ENCODE data around the gene POLD2. TPM values are rescaled to one million over a fixed set of nuclear protein-coding genes. Genes with fewer than 3 reads are reported as not detected.
"Not testable (repeated sequence)": the region's sequence is repeated elsewhere in the genome, so short reads cannot be mapped to it uniquely, and the experiment has no call there.

POLD2 gene
- total RNA-seq, 1 donor from 2014 or later = 215 TPM

GRCh38 chr7:44141221-44141850 lies 18.0 kb upstream of the POLD2 start, which contains the start of gene MYL7:
Gene MYL7, minus strand, starts transcription at chr7:44141332. Its CDS starts 27 bp downstream, at chr7:44141305.
- Mint-ChIP-seq H3K4me3 (ENCODE audit: low read depth) (no peak within 1 kb of the TSS), H3K27ac (no peak within 1 kb of the TSS), H3K4me1 (ENCODE audit: low read depth) (no peaks in the 10 kb centered on the region), H3K36me3 (ENCODE audit: low read depth) (no peaks in the 10 kb centered on the region), H3K9me3 (no peaks in the 10 kb centered on the region), H3K27me3 (ENCODE audit: low read depth) (peaks cover 12% of the 10 kb centered on the region)
- intact Hi-C loops (cut with micrococcal nuclease) = no loop called here
- DNase-seq (ENCODE audit: low spot score) = no peak

DNA sequence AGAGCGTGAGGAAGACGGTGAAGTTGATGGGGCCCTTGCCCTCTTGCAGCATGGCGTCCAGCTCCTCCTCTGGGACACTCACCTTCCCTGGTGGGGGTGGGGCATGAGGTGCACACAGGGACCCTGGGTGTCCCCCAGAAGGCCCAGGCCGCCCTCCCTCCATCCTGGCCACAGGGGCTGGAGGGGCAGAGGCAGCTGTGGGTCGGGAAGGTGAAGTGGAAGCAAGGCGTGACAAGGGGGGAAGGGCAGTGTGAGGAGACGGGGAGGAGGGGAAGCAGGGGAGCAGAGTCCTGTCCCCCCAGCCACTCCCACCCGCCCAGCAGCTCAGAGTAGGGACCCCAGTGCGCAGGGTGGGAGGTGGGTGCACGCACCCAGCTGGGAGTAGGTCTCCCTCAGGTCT lies 17.0 kb upstream of the POLD2 start:
- Mint-ChIP-seq H3K4me3 (ENCODE audit: low read depth) (no peak overlapping the region), H3K36me3 (ENCODE audit: low read depth) (no peaks in the 10 kb centered on the region), H3K9me3 (no peaks in the 10 kb centered on the region), H3K27me3 (ENCODE audit: low read depth) (peaks cover 12% of the 10 kb centered on the region), H3K27ac (no peak overlapping the region), H3K4me1 (ENCODE audit: low read depth) (no peaks in the 10 kb centered on the region)
- intact Hi-C loops (cut with micrococcal nuclease) = no loop called here
- no peak for DNase-seq (ENCODE audit: low spot score)

DNA sequence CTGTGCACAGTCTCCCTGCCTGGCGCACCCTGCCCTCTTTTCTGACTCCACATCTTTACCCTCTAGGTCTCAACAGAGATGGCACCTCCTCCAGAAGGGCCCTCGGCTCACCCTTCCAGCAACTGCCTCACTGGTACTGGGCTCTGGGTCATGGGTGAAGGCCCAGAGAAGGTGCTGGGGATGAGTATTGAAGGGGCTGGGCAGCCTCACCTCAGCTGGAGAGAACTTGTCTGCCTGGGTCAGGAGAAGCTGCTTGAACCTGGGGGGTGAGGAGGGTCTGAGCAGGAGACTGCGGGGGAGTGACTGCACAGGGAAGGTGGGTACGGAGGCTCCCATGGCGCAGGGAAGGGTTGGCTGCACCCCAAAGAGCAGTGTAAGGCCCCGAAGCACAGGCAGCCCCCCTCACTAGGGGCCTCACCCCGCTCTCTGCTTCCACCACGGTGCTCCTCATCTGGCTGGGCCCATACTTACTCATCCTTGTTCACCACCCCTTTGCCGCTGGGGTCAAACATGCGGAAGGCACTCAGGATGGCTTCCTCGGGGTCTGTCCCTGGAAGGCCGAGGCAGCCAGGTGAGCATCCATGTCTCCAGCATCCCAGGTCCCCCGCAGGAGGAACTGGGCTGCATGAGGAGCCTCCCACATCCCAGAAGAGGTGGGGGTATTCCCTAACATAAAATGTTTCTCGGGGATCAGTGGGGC lies 16.1 kb upstream of the POLD2 start:
- no peak for DNase-seq (ENCODE audit: low spot score)
- Mint-ChIP-seq H3K4me3 (ENCODE audit: low read depth) (no peak overlapping the region), H3K4me1 (ENCODE audit: low read depth) (no peaks in the 10 kb centered on the region), H3K9me3 (no peaks in the 10 kb centered on the region), H3K27ac (no peak overlapping the region), H3K27me3 (ENCODE audit: low read depth) (peaks cover 9% of the 10 kb centered on the region), H3K36me3 (ENCODE audit: low read depth) (no peaks in the 10 kb centered on the region)
- intact Hi-C loops (cut with micrococcal nuclease) = no loop called here

DNA sequence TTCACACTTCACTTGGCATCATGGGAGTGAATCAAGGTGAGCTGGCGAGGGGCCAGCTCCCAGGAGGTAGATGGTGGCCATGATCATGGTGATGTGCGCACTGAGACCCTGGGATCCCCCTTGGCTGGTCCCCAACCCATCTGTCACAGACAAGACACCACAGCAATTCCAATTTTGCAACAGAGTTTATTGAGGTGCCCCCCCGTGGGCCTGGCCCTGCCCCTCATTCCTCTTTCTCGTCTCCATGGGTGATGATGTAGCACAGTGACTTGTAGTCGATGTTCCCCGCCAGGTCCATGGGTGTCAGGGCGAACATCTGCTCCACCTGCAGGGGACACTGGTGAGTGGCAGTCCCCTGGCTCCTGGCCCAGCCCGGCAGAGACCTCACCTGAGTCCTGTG lies 15.3 kb upstream of the POLD2 start:
- peaks cover 9% of the 10 kb centered on the region for H3K27me3 Mint-ChIP-seq (ENCODE audit: low read depth)
- H3K4me3 Mint-ChIP-seq (ENCODE audit: low read depth) = no peak overlapping the region
- H3K27ac Mint-ChIP-seq = no peak overlapping the region
- no peaks in the 10 kb centered on the region for H3K4me1 Mint-ChIP-seq (ENCODE audit: low read depth)
- H3K36me3 Mint-ChIP-seq (ENCODE audit: low read depth) = no peaks in the 10 kb centered on the region
- DNase-seq (ENCODE audit: low spot score) = no peak
- intact Hi-C loops (cut with micrococcal nuclease) = no loop called here
- no peaks in the 10 kb centered on the region for H3K9me3 Mint-ChIP-seq

GRCh38 chr7:44136731-44137130 lies 13.4 kb upstream of the POLD2 start:
- no peaks in the 10 kb centered on the region for H3K9me3 Mint-ChIP-seq
- no peaks in the 10 kb centered on the region for H3K36me3 Mint-ChIP-seq (ENCODE audit: low read depth)
- no peaks in the 10 kb centered on the region for H3K4me1 Mint-ChIP-seq (ENCODE audit: low read depth)
- intact Hi-C loops (cut with micrococcal nuclease) = no loop called here
- peaks cover 7% of the 10 kb centered on the region for H3K27me3 Mint-ChIP-seq (ENCODE audit: low read depth)
- H3K27ac Mint-ChIP-seq = no peak overlapping the region
- DNase-seq (ENCODE audit: low spot score) = no peak
- H3K4me3 Mint-ChIP-seq (ENCODE audit: low read depth) = no peak overlapping the region

- no peaks in the 10 kb centered on the region for H3K9me3 Mint-ChIP-seq
- H3K27me3 Mint-ChIP-seq (ENCODE audit: low read depth) = peaks cover 7% of the 10 kb centered on the region
- H3K27ac Mint-ChIP-seq = no peak overlapping the region
- H3K4me3 Mint-ChIP-seq (ENCODE audit: low read depth) = no peak overlapping the region
- intact Hi-C loops (cut with micrococcal nuclease) = no loop called here
- H3K36me3 Mint-ChIP-seq (ENCODE audit: low read depth) = no peaks in the 10 kb centered on the region
- H3K4me1 Mint-ChIP-seq (ENCODE audit: low read depth) = peaks cover 2% of the 10 kb centered on the region
- DNase-seq (ENCODE audit: low spot score) = no peak
Measured at GRCh38 chr7:44134943-44135628, 11.7 kb upstream of the POLD2 start.

GRCh38 chr7:44133295-44133694 lies 9.9 kb upstream of the POLD2 start:
- intact Hi-C loops (cut with micrococcal nuclease) = no loop called here
- Mint-ChIP-seq H3K36me3 (ENCODE audit: low read depth) (no peaks in the 10 kb centered on the region), H3K4me3 (ENCODE audit: low read depth) (no peak overlapping the region), H3K9me3 (no peaks in the 10 kb centered on the region), H3K4me1 (ENCODE audit: low read depth) (peaks cover 2% of the 10 kb centered on the region), H3K27me3 (ENCODE audit: low read depth) (peaks cover 7% of the 10 kb centered on the region), H3K27ac (no peak overlapping the region)
- DNase-seq (ENCODE audit: low spot score) = no peak

DNA sequence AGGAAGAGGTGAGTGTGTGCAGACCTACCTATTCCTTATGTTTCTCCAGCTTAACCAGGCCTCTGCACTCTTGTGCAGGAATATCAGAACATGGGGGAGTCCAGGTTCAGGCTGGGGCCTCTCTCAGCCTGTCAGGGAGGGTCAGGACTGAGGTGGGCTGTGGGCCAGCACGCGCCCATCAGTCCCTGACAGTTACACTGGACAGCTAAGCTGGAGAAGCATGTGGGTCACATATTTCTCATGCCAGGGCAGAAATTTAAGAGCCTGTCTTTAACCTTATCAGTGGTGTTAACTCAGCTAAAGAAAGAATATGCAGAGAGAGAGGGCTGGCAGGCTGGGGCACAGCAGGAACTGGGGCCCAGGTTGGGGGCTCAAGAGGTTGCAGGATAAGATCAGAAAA lies 8.7 kb upstream of the POLD2 start:
- H3K36me3 Mint-ChIP-seq (ENCODE audit: low read depth) = no peaks in the 10 kb centered on the region
- peaks cover 9% of the 10 kb centered on the region for H3K27me3 Mint-ChIP-seq (ENCODE audit: low read depth)
- intact Hi-C loops (cut with micrococcal nuclease) = no loop called here
- peaks cover 2% of the 10 kb centered on the region for H3K4me1 Mint-ChIP-seq (ENCODE audit: low read depth)
- peaks cover 6% of the 10 kb centered on the region for H3K9me3 Mint-ChIP-seq
- H3K4me3 Mint-ChIP-seq (ENCODE audit: low read depth) = no peak overlapping the region
- no peak overlapping the region for H3K27ac Mint-ChIP-seq
- DNase-seq (ENCODE audit: low spot score) = no peak

DNA sequence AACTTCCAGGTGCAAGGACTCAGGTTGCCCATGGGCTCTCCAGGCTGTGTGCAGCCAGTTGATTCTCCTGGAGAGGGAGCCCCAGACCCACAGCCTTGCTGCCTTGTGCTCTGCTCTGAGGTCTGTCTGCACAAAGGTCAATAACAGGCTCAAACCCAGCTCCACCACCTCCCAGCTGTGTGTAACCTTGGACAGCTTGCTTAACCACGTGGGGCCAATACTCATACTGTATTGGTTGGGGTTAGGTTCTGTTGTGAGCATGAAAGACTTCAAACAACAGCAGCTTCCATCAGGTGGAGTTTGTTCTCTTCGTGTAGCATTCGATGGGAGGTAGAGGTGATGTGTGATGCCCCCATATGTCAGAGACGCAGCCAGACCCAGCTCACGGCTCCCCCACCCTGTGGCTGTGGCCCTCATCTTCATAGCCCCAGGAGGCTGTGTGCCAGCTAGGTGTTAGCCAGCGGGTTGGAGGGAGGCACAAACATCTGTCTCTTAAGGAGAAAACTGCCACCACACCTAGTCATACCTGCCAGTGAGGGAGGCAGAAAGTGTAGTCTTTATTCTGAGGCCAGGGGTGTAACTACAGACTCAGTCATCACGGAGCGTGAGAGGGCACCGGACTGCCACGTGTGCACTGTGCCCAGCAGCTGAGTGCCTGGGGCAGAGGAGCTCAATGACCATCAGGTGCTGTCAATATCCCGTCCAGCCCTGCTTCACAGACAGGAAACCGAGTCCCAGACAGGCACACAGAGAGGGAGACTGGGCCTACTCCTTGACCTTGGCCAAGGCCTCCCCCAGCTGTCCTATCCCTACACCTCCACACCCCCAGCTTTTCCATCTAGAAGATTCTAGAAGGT lies 8.1 kb upstream of the POLD2 start:
- Mint-ChIP-seq H3K4me3 (ENCODE audit: low read depth) (no peak overlapping the region), H3K36me3 (ENCODE audit: low read depth) (no peaks in the 10 kb centered on the region), H3K9me3 (peaks cover 6% of the 10 kb centered on the region), H3K27ac (no peak overlapping the region), H3K4me1 (ENCODE audit: low read depth) (peaks cover 2% of the 10 kb centered on the region), H3K27me3 (ENCODE audit: low read depth) (peaks cover 11% of the 10 kb centered on the region)
- DNase-seq (ENCODE audit: low spot score) = no peak
- intact Hi-C loops (cut with micrococcal nuclease) = no loop called here

DNA sequence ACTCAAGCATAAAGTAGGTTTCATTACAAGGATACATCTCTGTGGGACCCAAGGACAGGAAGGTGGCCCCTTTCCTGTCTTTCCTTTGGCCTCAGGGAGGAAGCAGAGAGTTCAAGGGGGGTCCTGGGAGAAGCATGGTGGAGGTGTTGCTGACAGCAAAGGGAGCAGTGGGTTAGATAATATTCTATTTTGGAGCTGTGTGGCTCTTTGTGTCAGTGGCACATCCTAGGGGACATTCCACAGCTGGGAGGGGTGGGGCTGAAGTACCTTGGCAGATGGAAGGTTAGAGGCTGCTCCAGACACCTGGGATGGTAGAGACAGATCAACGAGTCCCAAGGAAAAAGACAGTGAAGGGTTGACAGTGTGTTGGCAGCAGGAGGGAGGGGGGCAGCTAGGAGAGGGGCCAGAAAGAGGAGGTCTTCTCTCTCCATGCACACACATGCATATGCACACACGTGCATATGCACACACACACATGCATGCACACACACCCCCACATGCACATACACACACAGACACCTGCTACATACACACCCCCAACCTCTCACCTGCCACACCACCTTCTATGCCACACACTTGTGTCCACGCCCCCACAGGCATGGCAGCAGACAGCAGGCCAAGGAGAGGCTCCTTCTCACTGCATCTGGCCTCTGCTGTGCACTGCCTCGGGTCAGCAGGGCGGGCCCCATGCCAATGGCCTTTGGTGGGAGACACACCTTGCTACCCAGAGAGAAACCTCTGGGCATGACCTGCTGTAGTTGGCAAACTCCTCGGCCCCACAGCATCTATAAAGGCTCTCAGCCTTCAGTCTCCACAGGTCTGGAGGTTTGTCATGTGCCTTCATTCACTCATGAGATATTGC lies 5.6 kb upstream of the POLD2 start:
- Mint-ChIP-seq H3K4me1 (ENCODE audit: low read depth) (peaks cover 5% of the 10 kb centered on the region), H3K9me3 (peaks cover 6% of the 10 kb centered on the region), H3K4me3 (ENCODE audit: low read depth) (no peak overlapping the region), H3K27ac (no peak overlapping the region), H3K27me3 (ENCODE audit: low read depth) (peaks cover 15% of the 10 kb centered on the region), H3K36me3 (ENCODE audit: low read depth) (no peaks in the 10 kb centered on the region)
- DNase-seq (ENCODE audit: low spot score) = no peak
- intact Hi-C loops (cut with micrococcal nuclease) = loop anchor here (5.0 kb wide), 1 partner anchor 73 kb away; the partner anchor contains the start of gene YKT6

- intact Hi-C loops (cut with micrococcal nuclease) = loop anchor here (5.0 kb wide), 1 partner anchor 75 kb away; the partner anchor contains the start of gene YKT6
- peaks cover 15% of the 10 kb centered on the region for H3K27me3 Mint-ChIP-seq (ENCODE audit: low read depth)
Measured at GRCh38 chr7:44127161-44127560, 3.8 kb upstream of the POLD2 start.

DNA sequence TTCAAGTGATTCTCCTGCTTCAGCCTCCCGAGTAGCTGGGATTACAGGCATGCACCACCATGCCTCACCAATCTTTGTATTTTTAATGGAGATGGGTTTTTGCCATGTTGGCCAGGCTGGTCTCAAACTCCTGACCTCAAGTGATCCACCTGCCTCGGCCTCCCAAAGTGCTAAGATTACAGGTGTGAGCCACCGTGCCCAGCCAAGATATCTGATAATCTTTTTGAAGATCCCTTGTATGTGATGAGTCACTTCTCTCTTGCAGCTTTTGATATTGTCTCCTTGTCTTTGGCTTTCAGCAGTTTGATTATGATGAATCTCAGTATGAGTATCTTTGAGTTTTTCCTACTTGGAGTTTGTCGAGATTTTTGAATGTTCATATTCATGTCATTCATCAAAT lies 3.2 kb upstream of the POLD2 start:
- not testable (repeated sequence) for H3K9me3 Mint-ChIP-seq; H3K27ac Mint-ChIP-seq; DNase-seq (ENCODE audit: low spot score); H3K4me3 Mint-ChIP-seq (ENCODE audit: low read depth); H3K36me3 Mint-ChIP-seq (ENCODE audit: low read depth)
- peaks cover 18% of the 10 kb centered on the region for H3K4me1 Mint-ChIP-seq (ENCODE audit: low read depth)
- intact Hi-C loops (cut with micrococcal nuclease) = loop anchor here (5.0 kb wide), 1 partner anchor 76 kb away; the partner anchor contains the start of gene YKT6
- peaks cover 15% of the 10 kb centered on the region for H3K27me3 Mint-ChIP-seq (ENCODE audit: low read depth)

More at GRCh38 chr7:44127161-44127560, 3.8 kb upstream of the POLD2 start:
- Mint-ChIP-seq H3K36me3 (ENCODE audit: low read depth) (peaks cover 4% of the 10 kb centered on the region), H3K9me3 (peaks cover 6% of the 10 kb centered on the region), H3K27ac (no peak overlapping the region), H3K4me3 (ENCODE audit: low read depth) (no peak overlapping the region), H3K4me1 (ENCODE audit: low read depth) (peaks cover 12% of the 10 kb centered on the region)
- DNase-seq (ENCODE audit: low spot score) = no peak
